Kasumi-1 (cell line): Measurements from ENCODE around the gene PFN1.

ENCODE experiments used
- DNase-seq, 2 experiments: peaks; one replicate each; lab custom pipeline; 2025; lab: John Stamatoyannopoulos, UW

The PFN1 gene

GRCh38 chr17:4948166-4948930 is at the start of gene PFN1:
Gene PFN1 (minus strand): TSS chr17:4948530. CDS start chr17:4948394, 136 bp downstream.
- peak; percentile 75 to 76 for DNase-seq

- peak; percentile 53 to 58 for DNase-seq
These were observed 49.1 kb upstream of the PFN1 start, which contains the start of the genes INCA1 and KIF1C for GRCh38 chr17:4997302-4998026. Gene INCA1 (minus strand): TSS chr17:4997522. CDS start chr17:4994437, 3,085 bp downstream. Gene KIF1C (plus strand): TSS chr17:4997950. CDS start chr17:5000247, 2,297 bp downstream.

GRCh38 chr17:4994081-4994595 is 45.8 kb upstream of the PFN1 start:
- DNase-seq: no peak

- DNase-seq: peak in 1 of 2 experiments; percentile 5
These were observed 39.6 kb upstream of the PFN1 start for GRCh38 chr17:4987767-4988567.

- DNase-seq: peak; percentile 51 to 58
These were observed 38.8 kb upstream of the PFN1 start, which contains the start of gene CAMTA2 for GRCh38 chr17:4986951-4987766. Gene CAMTA2 (minus strand): TSS chr17:4987675. CDS start chr17:4986222, 1,453 bp downstream.

DNA sequence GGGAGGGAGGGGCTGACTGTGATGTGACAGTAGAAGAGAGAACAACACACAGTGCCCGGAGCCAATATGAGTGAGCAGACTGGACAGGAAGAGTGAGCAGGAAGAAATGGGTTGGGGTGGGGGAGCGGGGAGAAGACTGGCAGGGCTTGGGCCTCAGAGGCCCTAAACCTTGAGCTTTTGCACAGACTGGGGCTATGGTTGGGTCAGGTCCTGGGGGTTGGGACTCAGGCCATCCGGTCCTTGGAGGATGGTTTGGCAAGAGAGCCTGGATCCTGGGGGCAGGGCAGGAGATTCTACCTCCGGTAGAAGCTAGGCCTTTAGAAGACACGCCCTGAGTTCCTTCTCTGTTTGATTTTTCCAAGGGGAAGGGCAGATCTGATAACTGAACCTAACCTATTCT is 38.1 kb upstream of the PFN1 start:
- DNase-seq: no peak

DNA sequence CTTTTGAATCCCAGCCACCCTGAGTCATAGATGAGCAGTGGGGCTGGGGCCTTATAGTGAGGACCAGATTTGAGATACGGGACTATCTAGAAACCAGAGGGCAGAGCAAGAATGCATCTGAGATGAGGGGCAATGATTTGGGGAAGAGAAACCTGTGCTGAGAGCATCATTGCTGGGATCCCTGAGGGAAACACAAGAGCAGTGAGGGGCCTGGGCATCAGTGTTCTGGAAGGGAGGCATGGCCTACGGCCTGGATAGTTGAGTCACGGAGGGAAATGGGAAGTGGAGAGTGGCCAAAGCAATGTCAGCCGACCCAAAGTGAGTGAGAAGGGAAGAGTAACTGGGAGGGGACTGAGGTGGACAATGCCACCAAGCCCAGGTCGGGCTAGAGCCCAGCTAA is 34.0 kb upstream of the PFN1 start:
- DNase-seq: no peak

- peak; percentile 25 to 42 for DNase-seq
These were observed 32.4 kb upstream of the PFN1 start for GRCh38 chr17:4980644-4981216.

- DNase-seq: peak; percentile 69 to 72
These were observed 30.4 kb upstream of the PFN1 start for GRCh38 chr17:4978726-4979125.

GRCh38 chr17:4974115-4974670 is 25.9 kb upstream of the PFN1 start:
- no peak for DNase-seq

- no peak for DNase-seq
These were observed 25.2 kb upstream of the PFN1 start for GRCh38 chr17:4973256-4974114.

- no peak for DNase-seq
These were observed 24.4 kb upstream of the PFN1 start for GRCh38 chr17:4972752-4973151.

DNA sequence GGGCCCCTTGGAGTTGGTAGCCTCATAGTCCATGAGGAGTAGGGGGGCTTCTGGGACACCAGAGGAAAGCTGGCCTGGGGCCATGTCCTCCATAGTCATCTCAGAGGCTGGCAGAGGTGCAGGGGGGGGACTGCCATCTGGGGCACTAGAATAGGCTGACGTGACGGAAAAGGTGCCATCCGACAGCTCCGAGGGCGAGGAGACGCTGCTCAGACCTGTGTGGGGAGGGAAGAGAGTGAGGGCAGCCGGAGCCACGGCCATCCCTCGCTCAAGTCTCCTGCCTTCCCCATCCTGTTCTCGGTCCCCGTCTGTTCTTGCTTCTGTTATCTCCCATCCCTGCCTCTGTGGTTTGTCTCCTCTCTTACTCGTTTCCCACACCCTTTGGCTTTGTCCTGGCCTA is 24.0 kb upstream of the PFN1 start:
- no peak for DNase-seq

GRCh38 chr17:4971826-4972225 is 23.5 kb upstream of the PFN1 start:
- DNase-seq: no peak

DNA sequence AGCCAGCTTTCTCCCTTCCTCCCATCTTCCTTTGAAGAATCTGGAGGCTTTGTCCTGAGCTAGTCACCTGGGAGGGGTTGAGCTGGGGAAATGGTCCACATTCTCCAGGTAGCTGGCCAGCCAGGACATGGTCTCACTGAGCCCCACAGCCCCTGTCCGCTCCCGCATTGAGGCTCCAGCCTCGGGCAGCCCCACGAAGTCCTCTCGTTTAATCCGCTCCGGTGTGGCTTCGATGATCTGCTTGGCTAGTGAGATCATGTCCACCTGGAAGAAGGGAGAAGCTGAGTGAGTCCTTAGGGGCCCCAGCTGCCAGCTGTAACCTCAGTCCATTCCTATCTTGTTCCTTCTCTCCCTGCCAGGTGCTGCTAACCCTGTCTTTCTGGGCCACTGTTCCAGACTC is 21.9 kb upstream of the PFN1 start:
- DNase-seq: no peak

DNA sequence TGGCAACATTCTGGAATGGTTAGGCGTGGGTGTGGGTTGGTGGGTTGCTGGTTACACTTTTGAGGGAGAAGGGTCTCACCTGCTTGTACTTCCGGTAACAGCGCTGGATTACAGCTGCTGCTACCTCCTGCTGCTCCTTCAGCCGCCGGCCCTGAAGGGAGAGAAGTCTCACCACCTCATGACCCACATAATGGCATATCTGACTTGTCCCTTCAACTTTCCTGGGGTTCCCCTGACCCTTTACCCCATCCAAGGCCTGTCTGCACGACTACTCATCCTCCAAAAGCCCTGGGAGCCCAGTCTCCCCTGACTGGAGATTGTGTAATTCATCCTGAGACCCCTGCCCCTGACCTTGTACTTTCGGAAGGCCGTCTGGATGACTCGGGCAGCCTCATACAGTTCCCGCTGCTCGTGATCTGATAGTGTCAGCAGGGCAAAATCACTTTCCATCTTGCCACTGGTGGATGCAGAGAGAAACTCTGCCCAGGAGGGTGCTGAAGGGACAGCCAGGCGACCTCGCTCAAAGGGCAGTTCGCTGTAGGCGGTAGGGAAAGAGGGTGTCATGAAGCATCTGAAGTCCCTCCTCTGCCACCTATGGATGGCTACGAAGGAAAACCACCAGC is 21.3 kb upstream of the PFN1 start:
- no peak for DNase-seq

DNA sequence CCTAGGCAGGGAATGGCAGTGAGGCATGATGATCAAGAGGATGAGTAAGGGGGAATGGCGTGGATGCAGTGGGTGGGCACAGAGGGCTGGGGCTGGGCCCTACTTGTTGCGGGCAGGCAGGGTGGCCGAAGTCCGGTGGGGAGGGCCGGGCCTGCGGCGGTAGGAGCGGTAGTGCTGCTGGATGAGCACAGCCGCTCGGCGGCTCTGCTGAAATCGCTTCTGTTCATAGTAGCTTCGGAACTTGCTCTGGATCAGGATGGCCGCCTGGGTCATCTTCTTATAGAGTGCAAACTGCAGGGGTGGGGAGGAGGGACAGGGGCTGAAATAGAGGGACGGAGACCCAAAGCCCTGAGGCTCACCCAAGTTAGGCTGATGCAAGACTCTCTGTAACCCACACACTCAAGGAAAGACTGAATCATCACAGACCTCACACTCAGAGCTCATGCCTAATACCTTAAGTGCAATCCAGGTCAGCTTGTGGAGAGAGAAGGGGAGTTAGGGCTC is 20.8 kb upstream of the PFN1 start:
- DNase-seq: no peak

- DNase-seq: no peak
These were observed 20.2 kb upstream of the PFN1 start for GRCh38 chr17:4968486-4969046.
